Myocyte (in vitro differentiated cells): ENCODE results near the gene PNMT. TPM values are rescaled to one million over a fixed set of nuclear protein-coding genes. Genes with fewer than 3 reads are reported as not detected.

Experiments used
- DNase-seq: peaks from one replicate; pipeline ENCODE4 v3.0.0-alpha.2; 2012; ENCODE audit warnings: low read depth
- polyA plus RNA-seq: library from polyadenylated mRNA; unstranded; fragments of >200 nt; gene quantifications from one replicate; pipeline ENCODE4 v1.2.1, GENCODE V29; 2012; ENCODE audit warnings: missing spikeins
- total RNA-seq: library from RNA; depleted of rRNA; stranded (reverse); fragments of >200 nt; gene quantifications from 2 replicates; pipeline ENCODE4 v1.2.3, GENCODE V29; 2014

Gene PNMT
- 0.96 and 1.7 TPM in 2 replicates for total RNA-seq
- 0.26 TPM for polyA plus RNA-seq

GRCh38 chr17:39667945-39668924 lies at the start of gene PNMT:
Gene PNMT (plus strand): TSS chr17:39668453. CDS start chr17:39668476, 23 bp downstream.
- DNase-seq = no peak

GRCh38 chr17:39618956-39619785 lies 49.1 kb upstream of the PNMT start:
- DNase-seq = no peak

- DNase-seq = no peak
Measured at GRCh38 chr17:39619786-39620101, 48.5 kb upstream of the PNMT start.

- DNase-seq = peak; percentile 84
Measured at GRCh38 chr17:39621523-39622379, 46.5 kb upstream of the PNMT start.

- no peak for DNase-seq
Measured at GRCh38 chr17:39622380-39623006, 45.8 kb upstream of the PNMT start.

- DNase-seq = peak; percentile 85
Measured at GRCh38 chr17:39623356-39623950, 44.8 kb upstream of the PNMT start.

- DNase-seq = no peak
Measured at GRCh38 chr17:39624313-39624712, 43.9 kb upstream of the PNMT start.

GRCh38 chr17:39625198-39625785 lies 43.0 kb upstream of the PNMT start:
- no peak for DNase-seq

- no peak for DNase-seq
Measured at GRCh38 chr17:39626171-39627046, 41.8 kb upstream of the PNMT start, which contains the start of gene PPP1R1B. Gene PPP1R1B (plus strand): TSS chr17:39626952. CDS start chr17:39627393, 441 bp downstream.

GRCh38 chr17:39627047-39627711 lies 41.1 kb upstream of the PNMT start:
- DNase-seq = no peak

- no peak for DNase-seq
Measured at GRCh38 chr17:39627712-39628516, 40.3 kb upstream of the PNMT start.

GRCh38 chr17:39628655-39629493 lies 39.4 kb upstream of the PNMT start:
- DNase-seq = no peak

- no peak for DNase-seq
Measured at GRCh38 chr17:39629494-39629880, 38.8 kb upstream of the PNMT start.

GRCh38 chr17:39629898-39630297 lies 38.4 kb upstream of the PNMT start:
- DNase-seq = no peak

- DNase-seq = no peak
Measured at GRCh38 chr17:39631403-39631802, 36.9 kb upstream of the PNMT start.

- DNase-seq = no peak
Measured at GRCh38 chr17:39632153-39632941, 35.9 kb upstream of the PNMT start.
